ENCODE measurements around the gene CCL27.

- TF ChIP-seq POLR2A (IDR thresholded peaks at IDR 0.05) = no peak
- no peak for TF ChIP-seq CTCF (IDR thresholded peaks at IDR 0.05)
- TF ChIP-seq EP300 (IDR thresholded peaks at IDR 0.05) = no peak
- no peak for TF ChIP-seq POLR2AphosphoS5 (IDR thresholded peaks at IDR 0.05)
These were observed 44.7 kb upstream of the CCL27 start for GRCh38 chr9:34707130-34707529.
